Measurements from ENCODE around the gene CLMN.

GRCh38 chr14:95332641-95333040 is 12.9 kb upstream of the CLMN start:
- no peak for TF ChIP-seq CTCF (conservative IDR thresholded peaks at IDR 0.05; ENCODE audit: low read depth, low read length)
- no peak for TF ChIP-seq EZH2 (IDR thresholded peaks at IDR 0.05; ENCODE audit: borderline replicate concordance, low read depth, low read length, poor library complexity, severe bottlenecking)
